Peyer's patch (tissue), 4 donors: ENCODE results near the gene TYMP.

ENCODE experiments used
- POLR2A ChIP-seq, 2 donors: fragments of 450-650 bp; IDR thresholded peaks; one replicate each; pipeline ENCODE4 v1.5.1; 2017; ENCODE audit warnings: antibody characterized with exemption in 2 of 2, mild to moderate bottlenecking in 2 of 2, moderate library complexity in 2 of 2
- TF ChIP-seq, protein P1 (sequence below), 6 experiments: fragments of 450-650 bp in 4 of 6; fragments of 200-600 bp in 2 of 6; sonication (generic) in 1 of 6; IDR thresholded peaks; one replicate each; pipeline ENCODE4 v1.5.1; 2017 to 2019; ENCODE audit warnings: antibody characterized with exemption in 6 of 6, mild to moderate bottlenecking in 3 of 6, moderate library complexity in 1 of 6

DNA sequence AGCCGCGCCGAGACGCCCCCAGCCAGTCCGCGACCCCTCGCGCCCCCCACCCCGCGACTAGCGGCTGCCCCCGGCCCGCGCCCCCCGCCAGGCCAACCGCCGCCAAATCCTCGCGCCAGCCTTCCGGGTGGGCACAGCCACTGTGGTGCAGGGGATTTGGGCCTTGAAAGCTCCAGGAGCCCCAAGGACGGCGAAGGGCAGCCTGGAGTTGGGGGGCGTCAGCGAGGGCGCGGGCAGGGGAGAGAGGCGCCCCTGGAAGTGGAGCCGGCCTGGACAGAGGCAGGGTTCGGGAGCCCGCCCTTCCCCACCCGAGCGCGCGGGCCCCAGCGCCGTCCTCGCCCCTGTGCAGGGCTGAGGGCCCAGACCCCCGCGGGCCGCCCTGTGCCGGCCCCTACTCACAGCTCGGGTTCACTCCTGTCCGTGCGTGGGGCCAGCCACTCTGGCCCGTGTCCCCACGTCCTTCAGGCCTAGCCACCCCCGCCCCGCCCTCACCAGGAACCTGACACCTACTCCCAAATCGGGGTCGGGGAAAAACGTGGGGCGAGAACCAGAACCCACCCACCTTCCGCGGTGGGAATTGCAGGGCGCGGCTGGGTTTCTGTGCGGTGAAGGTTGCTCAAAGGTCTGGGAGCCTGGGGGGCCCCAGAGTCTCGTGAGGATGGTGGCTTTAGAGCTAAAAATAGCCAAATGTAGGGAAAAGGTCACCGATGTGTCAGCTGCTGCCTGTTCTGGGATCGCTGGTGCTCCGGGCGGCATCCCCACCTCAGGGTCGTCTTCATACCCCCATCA, 48.4 kb upstream of the TYMP start, which contains the start of gene CPT1B:
- TF ChIP-seq, protein P1, sequence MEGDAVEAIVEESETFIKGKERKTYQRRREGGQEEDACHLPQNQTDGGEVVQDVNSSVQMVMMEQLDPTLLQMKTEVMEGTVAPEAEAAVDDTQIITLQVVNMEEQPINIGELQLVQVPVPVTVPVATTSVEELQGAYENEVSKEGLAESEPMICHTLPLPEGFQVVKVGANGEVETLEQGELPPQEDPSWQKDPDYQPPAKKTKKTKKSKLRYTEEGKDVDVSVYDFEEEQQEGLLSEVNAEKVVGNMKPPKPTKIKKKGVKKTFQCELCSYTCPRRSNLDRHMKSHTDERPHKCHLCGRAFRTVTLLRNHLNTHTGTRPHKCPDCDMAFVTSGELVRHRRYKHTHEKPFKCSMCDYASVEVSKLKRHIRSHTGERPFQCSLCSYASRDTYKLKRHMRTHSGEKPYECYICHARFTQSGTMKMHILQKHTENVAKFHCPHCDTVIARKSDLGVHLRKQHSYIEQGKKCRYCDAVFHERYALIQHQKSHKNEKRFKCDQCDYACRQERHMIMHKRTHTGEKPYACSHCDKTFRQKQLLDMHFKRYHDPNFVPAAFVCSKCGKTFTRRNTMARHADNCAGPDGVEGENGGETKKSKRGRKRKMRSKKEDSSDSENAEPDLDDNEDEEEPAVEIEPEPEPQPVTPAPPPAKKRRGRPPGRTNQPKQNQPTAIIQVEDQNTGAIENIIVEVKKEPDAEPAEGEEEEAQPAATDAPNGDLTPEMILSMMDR (IDR thresholded peaks at IDR 0.05): no peak
- no peak for TF ChIP-seq POLR2A (IDR thresholded peaks at IDR 0.05)
